ENCODE results near the gene PDZD4. TPM values are rescaled to one million over a fixed set of nuclear protein-coding genes. Genes with fewer than 3 reads are reported as not detected.

Gene PDZD4
- total RNA-seq, 4 donors from 2014 or later = 3.2 to 7.0 (median 4.5) TPM

DNA sequence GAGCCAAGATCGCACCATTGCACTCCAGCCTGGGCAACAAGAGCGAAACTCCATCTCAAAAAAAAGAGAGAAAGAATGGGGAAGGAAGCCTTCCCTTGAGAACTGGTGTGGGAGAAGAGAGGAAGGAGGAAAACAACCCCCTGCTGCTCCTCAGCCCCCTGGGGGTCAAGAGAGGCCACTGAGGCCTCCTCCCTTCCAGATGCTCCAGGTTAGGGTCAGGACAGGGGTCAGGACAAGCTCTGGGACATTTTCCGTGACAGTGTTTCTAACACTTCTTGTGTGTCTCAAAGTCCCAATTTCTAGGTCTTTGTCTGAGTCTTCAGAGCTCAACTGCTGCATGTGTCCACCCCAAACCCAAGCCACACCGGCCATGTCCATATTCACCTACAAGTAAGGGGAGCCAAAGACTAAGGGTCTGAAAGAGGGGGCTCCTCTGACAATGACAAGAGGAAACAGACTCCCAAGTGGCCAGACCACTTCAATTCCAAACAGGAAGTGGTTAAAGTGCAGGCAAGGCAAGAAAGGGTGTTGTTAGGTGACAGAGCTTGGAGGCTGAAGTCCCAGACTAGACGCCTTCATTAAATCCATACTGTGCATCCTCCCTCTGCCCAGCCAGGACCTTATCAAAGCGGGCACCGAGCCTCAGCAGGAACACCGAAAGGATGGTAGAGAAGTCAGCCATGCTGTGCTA is 47.4 kb upstream of the PDZD4 start:
- Histone ChIP-seq H3K36me3 (no peaks in the 10 kb centered on the region), H3K27me3 (peaks cover 2% of the 10 kb centered on the region), H3K4me3 (replicated peaks in 1 of 3) (no peak overlapping the region), H3K9me3 (no peaks in the 10 kb centered on the region), H3K4me1 (no peaks in the 10 kb centered on the region), H3K27ac (no peak overlapping the region)
- intact Hi-C loops (cut with DNase I) = loop anchor here (10.0 kb wide), 1 partner anchor 57 kb away; the partner anchor contains the start of gene NAA10
- 72 to 82% methylated on average over 3 to 5 of the region's 8 CpGs for WGBS, 2 donors
- TF ChIP-seq CTCF (IDR thresholded peaks at IDR 0.05) = no peak
- TF ChIP-seq POLR2A (IDR thresholded peaks at IDR 0.05) = no peak
- no peak for DNase-seq

DNA sequence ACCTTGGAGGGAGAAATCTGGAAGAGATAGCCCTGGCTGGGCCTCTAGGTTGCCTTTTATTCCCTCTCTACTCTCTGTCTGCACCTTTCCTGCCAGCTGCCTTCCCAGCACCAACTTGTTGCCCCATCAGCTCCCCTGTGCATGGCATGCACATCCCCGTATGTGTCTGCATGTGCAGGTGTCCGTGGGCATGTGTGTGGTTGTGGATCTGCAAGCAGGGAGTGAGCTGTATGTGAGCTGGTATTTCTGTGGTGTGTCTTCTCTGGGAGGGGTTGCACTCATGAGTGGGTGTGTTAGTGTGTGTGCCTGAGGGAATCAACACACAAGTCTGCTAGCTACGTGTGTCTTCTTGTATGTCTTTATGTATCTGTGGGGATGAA is 45.8 kb upstream of the PDZD4 start:
- WGBS, 2 donors = 47 to 79% methylated on average over 2 to 3 of the region's 3 CpGs
- no peak for DNase-seq
- no peaks in the 10 kb centered on the region for H3K36me3 ChIP-seq
- no peak overlapping the region for H3K27ac ChIP-seq
- no peak for TF ChIP-seq CTCF (IDR thresholded peaks at IDR 0.05)
- TF ChIP-seq POLR2A (IDR thresholded peaks at IDR 0.05) = no peak
- H3K4me1 ChIP-seq = no peaks in the 10 kb centered on the region
- no peak overlapping the region for H3K4me3 ChIP-seq (replicated peaks in 1 of 3)
- no peaks in the 10 kb centered on the region for H3K27me3 ChIP-seq
- intact Hi-C loops (cut with DNase I) = loop anchor here (10.0 kb wide), 1 partner anchor 59 kb away; the partner anchor contains the start of gene NAA10
- H3K9me3 ChIP-seq = no peaks in the 10 kb centered on the region

GRCh38 chrX:153875391-153876111 is 45.2 kb upstream of the PDZD4 start:
- Histone ChIP-seq H3K4me1 (no peaks in the 10 kb centered on the region), H3K36me3 (no peaks in the 10 kb centered on the region), H3K27ac (no peak overlapping the region), H3K9me3 (no peaks in the 10 kb centered on the region), H3K4me3 (replicated peaks in 1 of 3) (no peak overlapping the region), H3K27me3 (no peaks in the 10 kb centered on the region)
- DNase-seq = peak; percentile 44 to 49
- TF ChIP-seq CTCF (IDR thresholded peaks at IDR 0.05) = no peak
- no peak for TF ChIP-seq POLR2A (IDR thresholded peaks at IDR 0.05)
- intact Hi-C loops (cut with DNase I) = loop anchor here (10.0 kb wide), 1 partner anchor 59 kb away; the partner anchor contains the start of gene NAA10
- WGBS, 2 donors = 1 to 7% methylated on average over 3 to 15 of the region's 42 CpGs

DNA sequence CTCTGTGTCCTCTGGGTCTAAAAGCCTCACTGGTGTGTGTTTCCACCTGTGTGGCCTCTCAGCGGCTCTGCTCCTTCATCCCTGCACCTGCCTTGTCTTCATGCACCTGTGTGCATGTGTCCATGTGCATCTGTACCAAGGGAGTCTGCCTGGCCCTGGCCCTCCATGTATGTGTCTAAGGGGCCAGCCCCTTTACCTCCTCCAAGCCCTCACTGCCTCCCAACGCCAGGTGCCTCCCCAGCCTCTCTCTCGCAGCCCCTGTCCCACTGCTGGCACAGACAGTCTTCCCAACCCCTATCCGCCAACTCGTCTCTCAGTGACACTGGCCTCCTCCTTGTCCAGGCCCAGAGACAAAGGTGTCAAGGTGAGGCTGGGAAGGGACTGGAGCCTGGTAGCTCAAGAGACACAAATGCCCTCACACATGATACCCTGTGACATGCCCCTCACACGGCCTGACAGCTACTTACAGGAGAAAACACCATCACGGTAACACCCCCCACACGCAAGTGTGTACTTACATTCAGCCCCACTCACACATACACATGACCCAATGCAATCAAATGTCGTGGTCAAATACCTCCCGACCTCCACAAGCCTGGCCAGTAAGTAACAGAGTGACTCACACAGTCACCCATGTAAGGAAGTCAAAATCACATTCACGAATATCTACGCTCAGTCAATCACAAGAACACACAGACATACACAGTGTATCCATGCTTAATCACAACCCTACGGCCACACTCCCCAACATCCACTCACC is 44.2 kb upstream of the PDZD4 start:
- TF ChIP-seq POLR2A (IDR thresholded peaks at IDR 0.05) (no peak), CTCF (IDR thresholded peaks at IDR 0.05) (no peak)
- no peaks in the 10 kb centered on the region for H3K4me1 ChIP-seq
- no peaks in the 10 kb centered on the region for H3K27me3 ChIP-seq
- H3K27ac ChIP-seq = no peak overlapping the region
- no peaks in the 10 kb centered on the region for H3K36me3 ChIP-seq
- H3K4me3 ChIP-seq (replicated peaks in 1 of 3) = no peak overlapping the region
- 81 to 91% methylated on average over 11 to 12 of the region's 13 CpGs for WGBS, 2 donors
- no peaks in the 10 kb centered on the region for H3K9me3 ChIP-seq
- DNase-seq = no peak
- intact Hi-C loops (cut with DNase I) = loop anchor here (10.0 kb wide), 1 partner anchor 60 kb away; the partner anchor contains the start of gene NAA10

Measured in thyroid gland (tissue), 4 donors.